ENCODE measurements around the gene SHISA9. TPM values are rescaled to one million over a fixed set of nuclear protein-coding genes. Genes with fewer than 3 reads are reported as not detected.
A peak's percentile ranks its signal among the peaks of the same experiment; 100 is the strongest.

The SHISA9 gene
- total and polyA plus RNA-seq, 5 donors from 2014 or later = not detected

DNA sequence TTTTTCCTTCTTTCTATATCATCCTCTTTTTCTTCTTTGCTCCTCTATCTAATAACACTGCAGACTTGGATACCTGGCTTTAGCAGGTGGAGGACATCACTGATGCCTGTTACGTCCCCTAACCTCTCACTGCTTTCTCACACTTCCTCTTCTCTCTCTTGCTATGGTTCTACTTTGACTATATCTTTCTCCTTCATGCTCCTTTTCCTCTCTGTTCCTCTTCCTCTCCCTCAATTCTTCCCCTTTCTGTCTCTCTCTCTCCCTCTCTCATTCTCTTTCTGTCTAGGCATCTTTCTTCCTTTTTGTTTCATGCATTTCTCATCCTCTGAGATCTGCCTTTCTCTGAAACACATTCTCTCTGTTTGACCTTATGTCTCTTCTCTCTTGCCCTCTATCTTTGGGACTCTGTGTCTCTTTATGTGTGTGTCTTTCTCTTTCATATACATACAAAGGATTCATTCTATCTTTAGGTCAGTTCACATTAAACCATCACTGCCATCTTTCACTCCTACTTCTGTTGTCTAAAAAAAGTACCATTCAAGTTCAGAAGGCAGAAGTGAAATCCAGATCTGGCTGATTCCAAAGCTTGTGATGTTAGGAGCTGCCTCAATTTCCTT is 353.7 kb downstream of the SHISA9 start:
- H3K4me1 ChIP-seq (ENCODE audit: control insufficient read depth, insufficient read depth, low read length, poor library complexity, severe bottlenecking) = no peaks in the 10 kb centered on the region
- no peak overlapping the region for H3K4me3 Mint-ChIP-seq
- DNase-seq (no peak), ATAC-seq (ENCODE audit: low read depth in 2 of 2) (no peak)
- H3K36me3 Mint-ChIP-seq = no peaks in the 10 kb centered on the region
- H3K27ac Mint-ChIP-seq = no peak overlapping the region
- no peak overlapping the region for H3K27ac ChIP-seq (ENCODE audit: insufficient read depth, low read length, poor library complexity, severe bottlenecking)
- H3K9me3 ChIP-seq (ENCODE audit: control insufficient read depth in 2 of 2, low read length in 2 of 2) = peaks cover 0 to 7% of the 10 kb centered on the region in 2 experiments
- H3K27me3 ChIP-seq (ENCODE audit: control insufficient read depth, insufficient read depth, low read length) = no peaks in the 10 kb centered on the region
- H3K4me1 Mint-ChIP-seq = no peaks in the 10 kb centered on the region
- no peak overlapping the region for H3K4me3 ChIP-seq (ENCODE audit: low read depth, low read length)
- H3K36me3 ChIP-seq (ENCODE audit: control insufficient read depth, insufficient read depth, low read length) = no peaks in the 10 kb centered on the region
- peaks cover 1 to 13% (median 6%) of the 10 kb centered on the region in 7 donors for H3K9me3 Mint-ChIP-seq
- H3K27me3 Mint-ChIP-seq = no peaks in the 10 kb centered on the region

DNA sequence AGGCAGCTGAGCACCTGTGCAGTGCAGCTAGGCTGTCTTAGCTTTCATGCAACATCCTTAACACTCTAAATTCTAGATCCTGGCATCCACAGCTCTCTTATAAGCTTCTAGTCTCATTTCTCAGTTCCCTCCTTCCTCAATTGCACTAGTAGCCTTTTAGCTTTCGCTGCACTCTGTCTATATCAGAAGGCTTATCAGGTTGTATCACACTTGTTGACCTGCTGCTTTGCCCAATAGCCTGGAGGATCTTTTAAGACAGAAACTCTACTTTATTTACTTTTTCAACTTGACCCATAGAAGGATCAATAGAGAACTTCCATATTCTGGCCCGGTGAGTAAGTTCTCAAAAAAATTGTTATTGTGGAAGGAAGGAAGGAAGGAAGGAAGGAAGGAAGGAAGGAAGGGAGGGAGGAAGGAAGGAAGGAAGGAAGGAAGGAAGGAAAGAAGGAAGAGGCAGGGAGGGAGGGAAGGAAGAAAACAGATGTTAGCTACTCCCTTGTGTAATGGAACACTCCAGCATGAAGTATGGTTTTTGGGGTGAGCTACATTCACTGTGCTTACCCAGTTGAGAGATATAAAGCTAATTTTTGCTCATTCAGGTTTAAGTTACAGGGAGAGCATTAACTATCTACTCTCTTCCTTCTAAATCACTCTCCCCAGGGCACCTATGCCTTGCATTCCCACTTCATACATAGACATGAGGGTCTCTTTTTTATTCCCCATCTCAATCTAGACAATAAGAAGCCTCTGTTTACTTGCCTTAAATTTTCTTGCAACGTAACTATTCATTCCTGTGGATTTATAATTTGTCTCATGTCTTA is 361.1 kb downstream of the SHISA9 start:
- no peak for ATAC-seq (ENCODE audit: low read depth in 2 of 2)
- Mint-ChIP-seq H3K36me3 (no peaks in the 10 kb centered on the region), H3K27ac (no peak overlapping the region), H3K4me3 (peak overlapping the region in 1 of 4 donors; percentile 21), H3K9me3 (peaks cover 2 to 29% (median 4%) of the 10 kb centered on the region in 7 donors), H3K27me3 (no peaks in the 10 kb centered on the region), H3K4me1 (no peaks in the 10 kb centered on the region)
- Histone ChIP-seq H3K27ac (ENCODE audit: insufficient read depth, low read length, poor library complexity, severe bottlenecking) (no peak overlapping the region), H3K27me3 (ENCODE audit: control insufficient read depth, insufficient read depth, low read length) (no peaks in the 10 kb centered on the region), H3K4me1 (ENCODE audit: control insufficient read depth, insufficient read depth, low read length, poor library complexity, severe bottlenecking) (no peaks in the 10 kb centered on the region), H3K36me3 (ENCODE audit: control insufficient read depth, insufficient read depth, low read length) (no peaks in the 10 kb centered on the region), H3K9me3 (ENCODE audit: control insufficient read depth in 2 of 2, low read length in 2 of 2) (peaks cover 0 to 7% of the 10 kb centered on the region in 2 experiments), H3K4me3 (ENCODE audit: low read depth, low read length) (no peak overlapping the region)
- DNase-seq = no peak

- H3K4me1 Mint-ChIP-seq = no peaks in the 10 kb centered on the region
- DNase-seq = no peak
Measured at GRCh38 chr16:13264749-13265552, 363.6 kb downstream of the SHISA9 start.

DNA sequence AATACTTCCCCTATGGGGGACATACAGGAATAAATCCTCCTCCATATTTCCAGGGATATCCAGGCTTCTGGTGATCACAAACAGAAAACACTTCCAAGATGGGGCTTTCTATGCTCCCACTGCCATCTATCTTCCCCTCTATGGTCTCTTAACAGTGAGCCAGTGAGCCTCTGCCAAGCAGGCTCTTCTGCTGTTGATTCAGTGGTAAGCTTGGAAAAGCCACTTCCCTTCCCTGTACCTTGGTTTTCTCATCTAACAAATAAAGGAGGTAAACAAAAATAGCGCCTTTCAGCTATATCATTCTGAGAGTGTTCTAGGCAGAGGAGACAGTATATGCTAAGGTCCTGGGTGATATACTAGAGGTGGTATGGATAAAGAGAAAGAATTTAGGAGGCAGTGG is 368.0 kb downstream of the SHISA9 start:
- no peak overlapping the region for H3K4me3 ChIP-seq (ENCODE audit: low read depth, low read length)
- Mint-ChIP-seq H3K9me3 (peaks cover 0 to 7% (median 0%) of the 10 kb centered on the region in 7 donors), H3K4me1 (no peaks in the 10 kb centered on the region), H3K4me3 (no peak overlapping the region), H3K27ac (no peak overlapping the region), H3K36me3 (no peaks in the 10 kb centered on the region), H3K27me3 (no peaks in the 10 kb centered on the region)
- no peak for DNase-seq
- no peaks in the 10 kb centered on the region for H3K4me1 ChIP-seq (ENCODE audit: control insufficient read depth, insufficient read depth, low read length, poor library complexity, severe bottlenecking)
- no peaks in the 10 kb centered on the region for H3K36me3 ChIP-seq (ENCODE audit: control insufficient read depth, insufficient read depth, low read length)
- H3K9me3 ChIP-seq (ENCODE audit: control insufficient read depth in 2 of 2, low read length in 2 of 2) = no peaks in the 10 kb centered on the region
- no peak for ATAC-seq (ENCODE audit: low read depth in 2 of 2)
- H3K27ac ChIP-seq (ENCODE audit: insufficient read depth, low read length, poor library complexity, severe bottlenecking) = no peak overlapping the region
- no peaks in the 10 kb centered on the region for H3K27me3 ChIP-seq (ENCODE audit: control insufficient read depth, insufficient read depth, low read length)

More at GRCh38 chr16:13264749-13265552, 363.6 kb downstream of the SHISA9 start:
- no peak overlapping the region for H3K4me3 ChIP-seq (ENCODE audit: low read depth, low read length)
- Mint-ChIP-seq H3K27ac (no peak overlapping the region), H3K4me3 (no peak overlapping the region), H3K36me3 (no peaks in the 10 kb centered on the region), H3K27me3 (no peaks in the 10 kb centered on the region), H3K9me3 (peaks cover 2 to 18% (median 4%) of the 10 kb centered on the region in 7 donors)
- no peak for ATAC-seq (ENCODE audit: low read depth in 2 of 2)
- no peaks in the 10 kb centered on the region for H3K4me1 ChIP-seq (ENCODE audit: control insufficient read depth, insufficient read depth, low read length, poor library complexity, severe bottlenecking)
- H3K27me3 ChIP-seq (ENCODE audit: control insufficient read depth, insufficient read depth, low read length) = no peaks in the 10 kb centered on the region
- H3K27ac ChIP-seq (ENCODE audit: insufficient read depth, low read length, poor library complexity, severe bottlenecking) = no peak overlapping the region
- no peaks in the 10 kb centered on the region for H3K36me3 ChIP-seq (ENCODE audit: control insufficient read depth, insufficient read depth, low read length)
- no peaks in the 10 kb centered on the region for H3K9me3 ChIP-seq (ENCODE audit: control insufficient read depth in 2 of 2, low read length in 2 of 2)

GRCh38 chr16:13269905-13270528 is 368.6 kb downstream of the SHISA9 start:
- no peaks in the 10 kb centered on the region for H3K4me1 Mint-ChIP-seq

DNA sequence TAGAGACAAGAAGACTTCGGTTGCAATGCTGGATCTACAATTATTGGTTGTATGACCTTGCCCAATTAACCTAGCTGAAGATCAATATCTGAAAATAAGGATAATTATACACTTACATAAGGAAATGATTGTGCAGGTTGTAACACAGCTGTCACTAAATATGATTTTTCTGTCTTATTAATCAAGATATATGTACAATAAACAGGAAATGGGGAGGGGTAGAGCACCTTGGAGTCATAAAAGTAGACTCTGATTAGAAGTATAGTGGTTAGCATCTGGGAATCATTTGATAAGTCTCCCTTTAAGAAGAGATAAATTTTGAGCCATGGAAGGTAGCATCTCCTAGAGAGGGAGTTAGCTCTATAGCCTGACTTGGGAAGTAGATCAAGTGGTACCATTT is 369.2 kb downstream of the SHISA9 start:
- no peaks in the 10 kb centered on the region for H3K36me3 Mint-ChIP-seq

More at GRCh38 chr16:13269905-13270528, 368.6 kb downstream of the SHISA9 start:
- H3K9me3 Mint-ChIP-seq = peaks cover 0 to 7% (median 0%) of the 10 kb centered on the region in 7 donors
- H3K36me3 Mint-ChIP-seq = no peaks in the 10 kb centered on the region
- ATAC-seq (ENCODE audit: low read depth in 2 of 2) (no peak), DNase-seq (no peak)
- Histone ChIP-seq H3K4me3 (ENCODE audit: low read depth, low read length) (no peak overlapping the region), H3K27me3 (ENCODE audit: control insufficient read depth, insufficient read depth, low read length) (no peaks in the 10 kb centered on the region), H3K9me3 (ENCODE audit: control insufficient read depth in 2 of 2, low read length in 2 of 2) (no peaks in the 10 kb centered on the region), H3K36me3 (ENCODE audit: control insufficient read depth, insufficient read depth, low read length) (no peaks in the 10 kb centered on the region), H3K27ac (ENCODE audit: insufficient read depth, low read length, poor library complexity, severe bottlenecking) (no peak overlapping the region), H3K4me1 (ENCODE audit: control insufficient read depth, insufficient read depth, low read length, poor library complexity, severe bottlenecking) (no peaks in the 10 kb centered on the region)
- no peaks in the 10 kb centered on the region for H3K27me3 Mint-ChIP-seq
- H3K4me3 Mint-ChIP-seq = no peak overlapping the region
- H3K27ac Mint-ChIP-seq = no peak overlapping the region

GRCh38 chr16:13289515-13289914 is 388.1 kb downstream of the SHISA9 start:
- Mint-ChIP-seq H3K27me3 (peaks cover 5% of the 10 kb centered on the region), H3K27ac (no peak overlapping the region), H3K9me3 (peaks cover 0 to 11% (median 3%) of the 10 kb centered on the region in 7 donors), H3K36me3 (no peaks in the 10 kb centered on the region), H3K4me3 (no peak overlapping the region), H3K4me1 (peaks cover 0 to 2% (median 0%) of the 10 kb centered on the region in 4 donors)
- H3K9me3 ChIP-seq (ENCODE audit: control insufficient read depth in 2 of 2, low read length in 2 of 2) = no peaks in the 10 kb centered on the region
- no peak overlapping the region for H3K4me3 ChIP-seq (ENCODE audit: low read depth, low read length)
- ATAC-seq (ENCODE audit: low read depth in 2 of 2) (no peak), DNase-seq (no peak)
- H3K4me1 ChIP-seq (ENCODE audit: control insufficient read depth, insufficient read depth, low read length, poor library complexity, severe bottlenecking) = no peaks in the 10 kb centered on the region
- no peaks in the 10 kb centered on the region for H3K27me3 ChIP-seq (ENCODE audit: control insufficient read depth, insufficient read depth, low read length)
- H3K27ac ChIP-seq (ENCODE audit: insufficient read depth, low read length, poor library complexity, severe bottlenecking) = no peak overlapping the region
- no peaks in the 10 kb centered on the region for H3K36me3 ChIP-seq (ENCODE audit: control insufficient read depth, insufficient read depth, low read length)

More for the DNA sequence above, 369.2 kb downstream of the SHISA9 start:
- Histone ChIP-seq H3K27ac (ENCODE audit: insufficient read depth, low read length, poor library complexity, severe bottlenecking) (no peak overlapping the region), H3K27me3 (ENCODE audit: control insufficient read depth, insufficient read depth, low read length) (no peaks in the 10 kb centered on the region), H3K9me3 (ENCODE audit: control insufficient read depth in 2 of 2, low read length in 2 of 2) (no peaks in the 10 kb centered on the region), H3K4me1 (ENCODE audit: control insufficient read depth, insufficient read depth, low read length, poor library complexity, severe bottlenecking) (no peaks in the 10 kb centered on the region), H3K36me3 (ENCODE audit: control insufficient read depth, insufficient read depth, low read length) (no peaks in the 10 kb centered on the region), H3K4me3 (ENCODE audit: low read depth, low read length) (no peak overlapping the region)
- ATAC-seq (ENCODE audit: low read depth in 2 of 2) (no peak), DNase-seq (no peak)
- Mint-ChIP-seq H3K9me3 (peaks cover 0 to 7% (median 0%) of the 10 kb centered on the region in 7 donors), H3K27ac (no peak overlapping the region), H3K27me3 (no peaks in the 10 kb centered on the region), H3K4me1 (no peaks in the 10 kb centered on the region), H3K4me3 (no peak overlapping the region)
